Sigmoid colon (tissue), 4 donors: ENCODE data around the gene TMEM165.
"Not testable (repeated sequence)": the region's sequence is repeated elsewhere in the genome, so short reads cannot be mapped to it uniquely, and the experiment has no call there.

Source experiments
- POLR2A ChIP-seq, 2 donors: fragments of 450-650 bp; IDR thresholded peaks; one replicate each; pipeline ENCODE4 v1.6.1; 2016; ENCODE audit warnings: antibody characterized with exemption in 2 of 2, mild to moderate bottlenecking in 2 of 2, moderate library complexity in 2 of 2
- POLR2AphosphoS5 ChIP-seq, 4 donors: sonication (generic); formaldehyde crosslinking; IDR thresholded peaks; one replicate each; pipeline ENCODE4 v1.6.1; 2017; ENCODE audit warnings: antibody characterized with exemption in 4 of 4

DNA sequence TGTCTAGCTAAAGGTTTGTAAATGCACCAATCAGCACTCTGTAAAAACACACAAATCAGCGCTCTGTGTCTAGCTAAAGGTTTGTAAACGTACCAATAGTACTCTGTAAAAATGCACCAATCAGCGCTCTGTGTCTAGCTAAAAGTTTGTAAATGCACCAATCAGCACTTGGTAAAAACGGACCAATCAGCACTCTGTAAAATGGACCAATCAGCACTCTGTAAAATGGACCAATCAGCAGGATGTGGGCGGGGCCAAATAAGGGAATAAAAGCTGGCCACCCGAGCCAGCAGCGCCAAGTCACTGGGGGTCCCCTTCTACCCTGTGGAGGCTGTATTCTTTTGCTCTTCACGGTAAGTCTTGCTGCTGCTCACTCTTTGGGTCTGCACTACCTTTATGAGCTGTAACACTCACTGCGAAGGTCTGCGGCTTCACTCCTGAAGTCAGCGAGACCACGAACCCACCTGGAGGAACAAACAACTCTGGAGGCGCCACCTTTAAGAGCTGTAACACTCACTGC, 42.5 kb upstream of the TMEM165 start:
- TF ChIP-seq POLR2A, POLR2AphosphoS5 (IDR thresholded peaks at IDR 0.05): not testable (repeated sequence)
